BJ (cell line): Measurements from ENCODE around the gene KRTAP22-1. TPM values are rescaled to one million over a fixed set of nuclear protein-coding genes. Genes with fewer than 3 reads are reported as not detected.

Source experiments
- CTCF ChIA-PET: fragments of 350-600 bp; formaldehyde crosslinking; extraction: SDS; loops from one replicate; lab custom pipeline; 2021; ENCODE audit warnings: antibody characterized with exemption, inconsistent platforms; lab: Yijun Ruan, JAX
- POLR2A ChIA-PET: fragments of 300-600 bp; sonication (Branson Sonifier 250); formaldehyde crosslinking; extraction: SDS; loops from one replicate; lab custom pipeline; 2021; ENCODE audit warnings: antibody characterized with exemption; lab: Charles Lee
- DNase-seq: peaks from one replicate; pipeline ENCODE4 v3.0.0-alpha.2; 2011; ENCODE audit warnings: low read depth
- H3K27me3 ChIP-seq: 2 replicates; pipeline ENCODE4 v1.6.0; 2011; ENCODE audit warnings: low read length; ENCODE audit not compliant: control insufficient read depth, insufficient read depth
- H3K36me3 ChIP-seq: 2 replicates; pipeline ENCODE4 v1.5.1; 2011; ENCODE audit warnings: low read length; ENCODE audit not compliant: control insufficient read depth, insufficient read depth
- H3K4me3 ChIP-seq: 2 replicates; pipeline ENCODE4 v1.5.1; 2011; ENCODE audit warnings: low read depth, mild to moderate bottlenecking, control low read depth, low read length
- polyA minus RNA-seq: library from RNA; depleted of rRNA, polyadenylated mRNA; stranded (reverse); fragments of >200 nt; gene quantifications from 2 replicates; pipeline ENCODE4 v1.2.3, GENCODE V29; 2011; rRNA and poly(A)+ RNA removed
- polyA plus RNA-seq: library from polyadenylated mRNA; depleted of rRNA; stranded (reverse); fragments of >200 nt; gene quantifications from 2 replicates; pipeline ENCODE4 v1.2.3, GENCODE V29; 2011; rRNA removed
- TF ChIP-seq, protein P1 (sequence below): IDR thresholded peaks from 2 replicates; pipeline ENCODE4 v1.5.1; 2011; ENCODE audit warnings: low read depth, mild to moderate bottlenecking, control low read depth, inconsistent platforms, low read length, moderate library complexity; ENCODE audit not compliant: insufficient read depth

Gene KRTAP22-1
- not detected in 2 replicates for polyA plus RNA-seq
- polyA minus RNA-seq: not detected in 2 replicates

DNA sequence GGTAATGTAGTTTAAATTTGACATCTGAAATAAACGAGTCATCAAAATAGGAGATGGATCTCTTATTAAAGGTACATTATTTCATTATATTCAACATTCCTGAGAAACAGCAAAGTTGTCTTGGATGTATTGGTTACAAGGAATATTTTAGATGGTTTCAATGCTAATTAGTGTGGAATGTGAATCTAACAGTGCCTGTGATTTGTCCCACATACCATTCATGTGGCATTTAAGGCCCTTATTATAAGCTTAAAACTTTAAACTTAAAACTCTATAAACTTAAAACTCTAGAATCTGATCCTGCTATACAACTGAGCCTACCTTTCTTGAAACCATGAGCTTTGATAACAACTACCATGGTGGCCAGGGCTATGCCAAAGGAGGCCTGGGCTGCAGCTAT lies at the start of gene KRTAP22-1:
Gene KRTAP22-1, plus strand, starts transcription at position 301 of the 400 bp plus-strand sequence.
- no peak within 1 kb of the TSS for H3K4me3 ChIP-seq
- TF ChIP-seq, protein P1, sequence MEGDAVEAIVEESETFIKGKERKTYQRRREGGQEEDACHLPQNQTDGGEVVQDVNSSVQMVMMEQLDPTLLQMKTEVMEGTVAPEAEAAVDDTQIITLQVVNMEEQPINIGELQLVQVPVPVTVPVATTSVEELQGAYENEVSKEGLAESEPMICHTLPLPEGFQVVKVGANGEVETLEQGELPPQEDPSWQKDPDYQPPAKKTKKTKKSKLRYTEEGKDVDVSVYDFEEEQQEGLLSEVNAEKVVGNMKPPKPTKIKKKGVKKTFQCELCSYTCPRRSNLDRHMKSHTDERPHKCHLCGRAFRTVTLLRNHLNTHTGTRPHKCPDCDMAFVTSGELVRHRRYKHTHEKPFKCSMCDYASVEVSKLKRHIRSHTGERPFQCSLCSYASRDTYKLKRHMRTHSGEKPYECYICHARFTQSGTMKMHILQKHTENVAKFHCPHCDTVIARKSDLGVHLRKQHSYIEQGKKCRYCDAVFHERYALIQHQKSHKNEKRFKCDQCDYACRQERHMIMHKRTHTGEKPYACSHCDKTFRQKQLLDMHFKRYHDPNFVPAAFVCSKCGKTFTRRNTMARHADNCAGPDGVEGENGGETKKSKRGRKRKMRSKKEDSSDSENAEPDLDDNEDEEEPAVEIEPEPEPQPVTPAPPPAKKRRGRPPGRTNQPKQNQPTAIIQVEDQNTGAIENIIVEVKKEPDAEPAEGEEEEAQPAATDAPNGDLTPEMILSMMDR: no peak
- no peak for DNase-seq
- H3K36me3 ChIP-seq: no peaks in the 10 kb centered on the region
- CTCF ChIA-PET: no interaction called here
- H3K27me3 ChIP-seq: no peaks in the 10 kb centered on the region
- POLR2A ChIA-PET: no interaction called here

DNA sequence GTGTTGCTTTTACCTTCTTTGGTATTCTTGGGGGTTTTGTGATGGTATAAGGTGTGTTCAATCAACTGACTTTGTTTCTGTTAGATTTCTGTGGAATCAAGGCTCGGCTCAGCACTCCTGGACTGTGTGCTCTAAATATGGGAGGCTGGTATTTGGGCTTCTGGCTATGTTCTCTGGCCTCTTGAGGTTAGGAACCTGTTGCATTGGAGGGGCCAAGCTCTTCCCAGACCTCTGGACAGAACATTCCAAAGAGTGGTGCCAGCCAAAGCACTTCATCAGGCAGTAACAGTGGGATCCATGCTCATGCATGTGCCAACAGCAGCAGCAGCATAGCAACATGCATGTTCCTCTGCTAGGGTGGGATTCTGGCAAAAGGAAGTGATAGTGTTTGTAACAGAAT lies 48.1 kb upstream of the KRTAP22-1 start:
- POLR2A ChIA-PET: no interaction called here
- Histone ChIP-seq H3K36me3 (no peaks in the 10 kb centered on the region), H3K27me3 (no peaks in the 10 kb centered on the region), H3K4me3 (no peak overlapping the region)
- no peak for DNase-seq
- CTCF ChIA-PET: no interaction called here
- TF ChIP-seq, protein P1: no peak

DNA sequence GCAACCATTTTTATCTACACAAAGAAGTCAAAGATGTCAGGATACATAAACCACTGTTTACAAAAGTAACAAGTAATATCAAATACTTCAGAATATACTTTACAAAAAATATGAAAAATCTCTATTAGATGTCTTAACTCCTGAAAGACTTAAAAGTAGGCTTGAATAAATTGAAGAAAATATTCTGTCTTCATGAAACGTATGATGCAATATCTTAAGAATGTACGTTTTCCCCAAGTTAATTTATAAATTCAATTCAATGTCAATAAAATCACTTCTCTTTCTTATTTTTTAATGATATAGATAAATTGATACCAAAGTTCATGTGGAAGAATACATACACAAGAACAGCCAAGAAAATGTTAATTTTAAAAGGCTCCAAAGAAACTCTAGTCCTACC lies 45.8 kb upstream of the KRTAP22-1 start:
- ChIA-PET POLR2A (no interaction called here), CTCF (interaction anchor here (0.6 kb wide), 1 partner anchor 218 kb away, joined by 3 read pairs; the partner anchor contains the start of gene KRTAP27-1)
- TF ChIP-seq, protein P1: no peak

DNA sequence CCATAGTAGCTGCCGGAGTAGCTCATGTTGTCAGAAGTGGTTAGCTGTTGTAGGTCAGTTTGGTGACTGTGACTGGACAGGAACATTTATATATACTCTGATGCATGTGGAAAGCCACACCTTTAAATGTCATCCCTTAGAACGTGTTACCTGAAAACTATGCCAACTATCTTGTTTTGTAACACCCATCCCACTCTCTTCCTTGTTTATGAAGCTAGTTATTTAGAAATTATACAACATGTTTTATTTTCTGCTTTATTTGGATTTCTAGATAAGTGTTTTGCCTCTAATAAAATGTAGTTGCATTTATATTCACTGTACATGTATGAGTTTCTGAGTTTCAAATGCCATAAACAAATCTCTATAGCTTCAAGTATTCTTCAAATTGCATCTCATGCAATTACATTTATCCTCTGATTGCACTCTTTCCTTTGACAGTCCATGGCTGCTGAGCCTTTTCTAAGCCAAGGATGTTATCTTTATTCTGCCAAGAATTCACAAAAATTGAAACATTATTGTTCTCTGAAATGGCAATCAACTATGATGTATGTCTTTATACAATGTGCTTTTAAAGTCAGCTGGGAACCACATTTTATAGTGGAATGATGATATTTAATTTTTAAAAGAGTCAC lies 39.5 kb upstream of the KRTAP22-1 start, which contains the start of gene KRTAP19-7:
Gene KRTAP19-7, minus strand, starts transcription at position 51 of the 632 bp plus-strand sequence. Its CDS starts 25 bp downstream, at position 26.
- no peak for DNase-seq
- POLR2A ChIA-PET: no interaction called here
- Histone ChIP-seq H3K4me3 (no peak within 1 kb of the TSS), H3K36me3 (no peaks in the 10 kb centered on the region), H3K27me3 (no peaks in the 10 kb centered on the region)
- TF ChIP-seq, protein P1: no peak
- CTCF ChIA-PET: no interaction called here

More for the DNA sequence above, 45.8 kb upstream of the KRTAP22-1 start:
- Histone ChIP-seq H3K36me3 (no peaks in the 10 kb centered on the region), H3K27me3 (no peaks in the 10 kb centered on the region), H3K4me3 (no peak overlapping the region)
- DNase-seq: no peak

DNA sequence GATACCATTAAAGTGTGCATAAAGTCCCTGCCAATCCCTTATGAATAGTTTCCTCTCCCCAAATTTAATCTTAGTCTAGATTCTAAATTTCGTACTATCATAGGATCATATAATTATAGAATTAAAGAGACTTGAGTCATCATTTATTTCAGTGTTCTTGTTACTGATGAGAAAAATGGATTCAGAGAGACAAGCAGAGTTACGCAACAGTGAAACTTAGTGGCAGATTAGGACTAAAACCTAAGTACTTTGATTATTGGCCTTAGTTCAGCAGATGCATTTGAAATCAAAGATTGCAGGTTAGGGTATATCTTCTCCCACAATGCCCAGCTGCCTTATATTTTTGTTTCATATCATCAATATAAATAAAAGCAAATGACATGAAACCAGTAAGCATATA lies 38.9 kb upstream of the KRTAP22-1 start:
- CTCF ChIA-PET: no interaction called here
- TF ChIP-seq, protein P1: no peak
- H3K27me3 ChIP-seq: no peaks in the 10 kb centered on the region
- POLR2A ChIA-PET: no interaction called here
- no peaks in the 10 kb centered on the region for H3K36me3 ChIP-seq
- no peak overlapping the region for H3K4me3 ChIP-seq
- no peak for DNase-seq
